Measurements from ENCODE around the gene GOLPH3.

Gene GOLPH3

GRCh38 chr5:32151198-32151597 lies 22.9 kb downstream of the GOLPH3 start:
- DNase-seq (ENCODE audit: low read depth, low spot score) = no peak
- TF ChIP-seq CTCF (IDR thresholded peaks at IDR 0.05; ENCODE audit: low read depth, low read length) = no peak
- in situ Hi-C loops (cut with HindIII; ENCODE audit: low sequenced_read_pairs) = no loop called here
- no peak overlapping the region for H3K4me3 ChIP-seq (ENCODE audit: low read depth, low read length)

GRCh38 chr5:32150366-32150765 lies 23.8 kb downstream of the GOLPH3 start:
- TF ChIP-seq CTCF (IDR thresholded peaks at IDR 0.05; ENCODE audit: low read depth, low read length) = no peak
- DNase-seq (ENCODE audit: low read depth, low spot score) = no peak
- H3K4me3 ChIP-seq (ENCODE audit: low read depth, low read length) = no peak overlapping the region
- in situ Hi-C loops (cut with HindIII; ENCODE audit: low sequenced_read_pairs) = no loop called here

- DNase-seq (ENCODE audit: low read depth, low spot score) = no peak
- TF ChIP-seq CTCF (IDR thresholded peaks at IDR 0.05; ENCODE audit: low read depth, low read length) = no peak
- in situ Hi-C loops (cut with HindIII; ENCODE audit: low sequenced_read_pairs) = no loop called here
- H3K4me3 ChIP-seq (ENCODE audit: low read depth, low read length) = no peak overlapping the region
These were observed 26.2 kb downstream of the GOLPH3 start for GRCh38 chr5:32147959-32148358.

- TF ChIP-seq CTCF (IDR thresholded peaks at IDR 0.05; ENCODE audit: low read depth, low read length) = no peak
- no peak overlapping the region for H3K4me3 ChIP-seq (ENCODE audit: low read depth, low read length)
- DNase-seq (ENCODE audit: low read depth, low spot score) = no peak
- in situ Hi-C loops (cut with HindIII; ENCODE audit: low sequenced_read_pairs) = no loop called here
These were observed 26.9 kb downstream of the GOLPH3 start for GRCh38 chr5:32147236-32147635.

GRCh38 chr5:32145378-32145777 lies 28.7 kb downstream of the GOLPH3 start:
- no peak for DNase-seq (ENCODE audit: low read depth, low spot score)
- TF ChIP-seq CTCF (IDR thresholded peaks at IDR 0.05; ENCODE audit: low read depth, low read length) = no peak
- no peak overlapping the region for H3K4me3 ChIP-seq (ENCODE audit: low read depth, low read length)
- in situ Hi-C loops (cut with HindIII; ENCODE audit: low sequenced_read_pairs) = no loop called here

GRCh38 chr5:32144378-32145207 lies 29.5 kb downstream of the GOLPH3 start:
- in situ Hi-C loops (cut with HindIII; ENCODE audit: low sequenced_read_pairs) = no loop called here
- no peak overlapping the region for H3K4me3 ChIP-seq (ENCODE audit: low read depth, low read length)
- DNase-seq (ENCODE audit: low read depth, low spot score) = no peak
- TF ChIP-seq CTCF (IDR thresholded peaks at IDR 0.05; ENCODE audit: low read depth, low read length) = no peak

All from astrocyte of the spinal cord (primary cell).